Heart left ventricle (tissue), 16 donors: Measurements from ENCODE around the gene MTURN. TPM values are rescaled to one million over a fixed set of nuclear protein-coding genes. Genes with fewer than 3 reads are reported as not detected.

Experiments used
- ATAC-seq, 4 donors: fragments of 200-7000 bp; cut with Tn5 transposase; one replicate each; pipeline ENCODE4 v1.9.1; 2020 to 2022; ENCODE audit warnings: moderate library complexity in 4 of 4, mild to moderate bottlenecking in 3 of 4, moderate number of reproducible peaks in 1 of 4
- DNase-seq, 5 donors: peaks; one replicate each; pipeline ENCODE4 v3.0.0-alpha.2; 2020
- H3K27ac ChIP-seq, 12 donors: fragments of 200-600 bp; sonication (generic) in 4 of 12; one replicate each; pipeline versions ENCODE4 v1.5.0 to v1.8.0; 2016 to 2022; ENCODE audit warnings: mild to moderate bottlenecking in 2 of 12
- H3K27me3 ChIP-seq, 9 donors: fragments of 200-600 bp; sonication (generic) in 2 of 9; one replicate each; pipeline versions ENCODE4 v1.5.1 to v1.8.0; 2016 to 2022; ENCODE audit warnings: mild to moderate bottlenecking in 3 of 9
- H3K36me3 ChIP-seq, 9 donors: fragments of 200-600 bp; sonication (generic) in 2 of 9; one replicate each; pipeline versions ENCODE4 v1.5.0 to v1.8.0; 2018 to 2022; ENCODE audit warnings: mild to moderate bottlenecking in 2 of 9
- H3K4me1 ChIP-seq, 12 donors: fragments of 200-600 bp; sonication (generic) in 4 of 12; one replicate each; pipeline versions ENCODE4 v1.5.0 to v1.8.0; 2016 to 2022; ENCODE audit warnings: mild to moderate bottlenecking in 3 of 12
- H3K4me3 ChIP-seq, 12 donors: fragments of 200-600 bp; sonication (generic) in 4 of 12; one replicate each; pipeline versions ENCODE4 v1.5.0 to v1.8.0; 2017 to 2022; ENCODE audit warnings: mild to moderate bottlenecking in 9 of 12, moderate library complexity in 4 of 12
- H3K9me3 ChIP-seq, 12 donors: fragments of 200-600 bp; sonication (generic) in 4 of 12; one replicate each; pipeline versions ENCODE4 v1.5.0 to v1.8.0; 2016 to 2022; ENCODE audit warnings: mild to moderate bottlenecking in 1 of 12
- POLR2A ChIP-seq, 2 donors: fragments of 450-650 bp; IDR thresholded peaks; one replicate each; pipeline ENCODE4 v1.6.1; 2017; ENCODE audit warnings: antibody characterized with exemption in 2 of 2, mild to moderate bottlenecking in 2 of 2, moderate library complexity in 2 of 2
- WGBS, 4 donors: extraction: QIAGEN DNeasy Blood & Tissue Kit in 2 of 4; methylation state at CpG; one replicate each; pipeline versions ENCODE4 v1.1.5 to v1.1.7; 2013 to 2018; 5-methylcytosine and 5-hydroxymethylcytosine counted together
- intact Hi-C, 10 donors: fragments of 100-400 bp; cut with DNase I; formaldehyde crosslinking; loops; one replicate each; pipeline versions ENCODE4 v1.11.1 to v1.14.2; 2022
- polyA plus RNA-seq, 2 donors: library from polyadenylated mRNA; stranded (reverse); fragments of 200-250 nt; gene quantifications; one replicate each; pipeline ENCODE4 v1.2.3, GENCODE V29; 2013
- total RNA-seq, 9 donors: library from RNA; depleted of rRNA in 2 of 9; stranded (reverse); fragments of >200 nt in 2 of 9; fragmentation: NEBNext Ultra II Directional in 3 of 9; extraction: Animal tissue kit (Norgen Biotek cat#: 25700) in 3 of 9; gene quantifications; one replicate each; pipeline versions ENCODE4 v1.1.0 to v1.2.4, GENCODE V29; 2016 to 2023
- TF ChIP-seq, protein P1 (sequence below), 12 donors: fragments of 200-600 bp; sonication (generic) in 4 of 12; IDR thresholded peaks; one replicate each; pipeline versions ENCODE4 v1.5.0 to v1.8.0; 2018 to 2022; ENCODE audit warnings: antibody characterized with exemption in 12 of 12, mild to moderate bottlenecking in 5 of 12
- donor health status: ischemic (EF 13 %, LVEDD 7.1; RV severe dilation, severe dysfunction).
- donor health status: healthy with polysubstance abuse.
- donor health status: DM: no; HTN: yes; CAD: no.
- donor health status: DM: no; HTN: no; CAD: no.
- donor health status: ischemic (EF 25% LVEDD 6.9; RV normal size, moderate dysfunction).
- donor health status: ischemic (EF 25% LVEDD 5.7; RV mildly dilated, moderate dysfunction).
- donor health status: healthy.
- donor health status: DM: yes; HTN: yes; CAD: no.
- donor health status: ischemic (EF 35%, LVEDD 5.7; RV mildly dilated, moderate dysfunction).
- donor health status: nonischemic (EF 11% LVEDD 7.7; RV severe dilation, severe dysfunction).
- donor health status: DM: yes; HTN: yes; CAD: no.
- donor health status: PGD.
- donor health status: ischemic (EF 29% LVEDD 5.4; RV normal size, mild dysfunction).
- donor health status: nonischemic (EF 23%, LVEDD 6.1; RV moderate dilation, normal function).

The MTURN gene
- total and polyA plus RNA-seq, 11 donors: 7.7 to 45.2 (median 21.3) TPM

DNA sequence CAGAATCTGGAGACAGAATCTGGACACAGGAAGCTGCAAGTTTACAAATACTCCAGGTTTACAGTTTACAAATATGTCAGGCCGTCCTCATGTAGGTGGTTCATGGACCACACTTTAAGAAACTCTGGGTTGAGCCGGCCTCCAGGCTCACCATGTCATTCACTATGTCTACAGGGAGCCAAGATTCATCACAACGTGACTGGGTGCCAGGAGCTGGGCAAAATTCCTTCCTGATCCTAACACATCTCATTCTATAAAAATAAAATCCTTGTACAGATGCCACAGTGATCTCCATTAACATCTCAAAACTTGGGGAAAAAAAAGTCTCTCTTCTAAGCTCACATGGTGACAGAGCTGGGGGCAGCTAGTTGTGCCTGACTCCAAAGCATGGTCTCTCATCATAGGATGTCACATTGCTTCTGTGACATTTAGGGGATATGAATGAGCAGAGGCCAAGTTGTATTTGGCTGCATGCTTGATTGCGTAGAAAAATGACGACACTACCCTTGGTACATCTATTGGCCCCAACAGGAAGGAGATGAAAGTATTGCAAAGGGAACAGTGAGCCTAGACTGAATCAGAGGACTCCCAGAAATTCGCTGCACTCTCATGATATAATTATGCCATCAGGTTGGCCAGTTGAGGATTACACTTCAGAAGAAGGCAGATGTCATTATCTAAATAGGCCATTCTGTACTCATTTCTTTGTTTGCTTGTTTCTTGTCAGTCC is 35.9 kb downstream of the MTURN start:
- H3K27ac ChIP-seq: peak overlapping the region in 1 of 12 donors; percentile 73
- intact Hi-C loops: loop anchor here in 4 of 10 donors (5.0 to 10.0 kb wide), 3 partner anchors 74 to 307 kb away; partner anchors contain the start of gene NOD1 (in 1 of the 4)
- peaks cover 0 to 85% (median 37%) of the 10 kb centered on the region in 12 donors for H3K4me1 ChIP-seq
- no peaks in the 10 kb centered on the region for H3K27me3 ChIP-seq
- H3K4me3 ChIP-seq: no peak overlapping the region
- WGBS, 4 donors: 83 to 90% (median 88%) methylated on average over 6 of the region's 6 CpGs
- no peak for DNase-seq
- TF ChIP-seq POLR2A (IDR thresholded peaks at IDR 0.05): no peak
- TF ChIP-seq, protein P1, sequence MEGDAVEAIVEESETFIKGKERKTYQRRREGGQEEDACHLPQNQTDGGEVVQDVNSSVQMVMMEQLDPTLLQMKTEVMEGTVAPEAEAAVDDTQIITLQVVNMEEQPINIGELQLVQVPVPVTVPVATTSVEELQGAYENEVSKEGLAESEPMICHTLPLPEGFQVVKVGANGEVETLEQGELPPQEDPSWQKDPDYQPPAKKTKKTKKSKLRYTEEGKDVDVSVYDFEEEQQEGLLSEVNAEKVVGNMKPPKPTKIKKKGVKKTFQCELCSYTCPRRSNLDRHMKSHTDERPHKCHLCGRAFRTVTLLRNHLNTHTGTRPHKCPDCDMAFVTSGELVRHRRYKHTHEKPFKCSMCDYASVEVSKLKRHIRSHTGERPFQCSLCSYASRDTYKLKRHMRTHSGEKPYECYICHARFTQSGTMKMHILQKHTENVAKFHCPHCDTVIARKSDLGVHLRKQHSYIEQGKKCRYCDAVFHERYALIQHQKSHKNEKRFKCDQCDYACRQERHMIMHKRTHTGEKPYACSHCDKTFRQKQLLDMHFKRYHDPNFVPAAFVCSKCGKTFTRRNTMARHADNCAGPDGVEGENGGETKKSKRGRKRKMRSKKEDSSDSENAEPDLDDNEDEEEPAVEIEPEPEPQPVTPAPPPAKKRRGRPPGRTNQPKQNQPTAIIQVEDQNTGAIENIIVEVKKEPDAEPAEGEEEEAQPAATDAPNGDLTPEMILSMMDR (IDR thresholded peaks at IDR 0.05): no peak
- no peaks in the 10 kb centered on the region for H3K36me3 ChIP-seq
- no peak for ATAC-seq
- H3K9me3 ChIP-seq: no peaks in the 10 kb centered on the region

DNA sequence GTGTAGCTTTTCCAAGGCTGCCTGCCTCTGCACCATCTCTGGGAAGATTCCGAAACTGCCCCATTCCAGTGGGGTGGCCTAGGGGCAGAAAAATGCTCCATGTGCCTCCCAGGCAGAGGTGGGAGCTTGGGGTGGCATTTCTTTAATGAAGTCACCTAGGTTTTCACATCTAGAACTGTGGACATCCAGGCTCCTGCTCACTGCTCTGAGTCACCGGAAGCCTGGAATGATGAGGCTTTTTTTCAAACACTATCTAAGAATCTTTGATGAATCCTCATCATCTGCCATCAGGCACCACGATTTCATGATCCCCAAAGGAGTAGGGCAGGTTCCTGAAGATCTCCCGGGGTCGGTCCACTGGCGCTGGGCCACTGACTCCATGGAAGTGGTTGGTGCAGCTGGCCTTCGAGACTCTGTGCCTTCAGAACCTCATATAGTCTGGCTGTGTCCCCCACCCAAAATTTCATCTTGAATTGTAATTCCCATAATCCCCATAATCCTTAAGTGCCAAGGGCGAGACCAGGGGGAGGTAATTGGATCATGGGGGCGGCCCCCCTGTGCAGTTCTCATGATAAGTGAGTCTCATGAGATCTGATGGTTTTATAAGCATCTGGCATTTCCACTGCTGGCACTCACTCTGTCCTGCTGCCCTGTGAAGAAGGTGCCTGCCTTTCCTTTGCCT is 37.1 kb downstream of the MTURN start:
- no peak for TF ChIP-seq POLR2A (IDR thresholded peaks at IDR 0.05)
- Histone ChIP-seq H3K4me3 (no peak overlapping the region), H3K4me1 (peaks cover 0 to 90% (median 38%) of the 10 kb centered on the region in 12 donors), H3K36me3 (no peaks in the 10 kb centered on the region), H3K27me3 (no peaks in the 10 kb centered on the region), H3K27ac (peak overlapping the region in 6 of 12 donors; percentile 13 to 82 (median 74)), H3K9me3 (no peaks in the 10 kb centered on the region)
- ATAC-seq (no peak), DNase-seq (no peak)
- intact Hi-C loops: loop anchor here in 4 of 10 donors (5.0 to 10.0 kb wide), 3 partner anchors 73 to 305 kb away; partner anchors contain the start of gene NOD1 (in 1 of the 4)
- 77 to 95% (median 89%) methylated on average over 8 to 9 of the region's 9 CpGs for WGBS, 4 donors

DNA sequence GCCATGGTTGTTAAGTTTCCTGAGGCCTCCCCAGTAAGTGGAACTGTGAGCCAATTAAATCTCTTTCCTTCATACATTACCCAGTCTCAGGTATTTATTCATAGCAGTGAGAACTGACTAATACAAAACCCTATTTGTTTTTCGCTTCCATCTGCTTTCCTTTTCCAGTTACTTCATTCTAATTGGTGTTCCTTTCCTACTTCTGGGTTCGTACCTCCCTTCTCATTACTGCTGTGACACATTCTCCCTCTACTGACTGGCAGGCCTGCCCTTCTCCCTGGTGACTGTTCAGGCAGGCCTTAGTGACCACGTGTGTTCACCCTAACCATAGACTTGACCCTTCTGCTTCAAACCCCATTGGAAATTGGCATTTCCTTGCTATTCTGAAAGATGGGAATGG is 37.7 kb downstream of the MTURN start:
- H3K27ac ChIP-seq: peak overlapping the region; percentile 13 to 89 (median 74)
- intact Hi-C loops: loop anchor here in 4 of 10 donors (5.0 to 10.0 kb wide), 3 partner anchors 72 to 305 kb away; partner anchors contain the start of gene NOD1 (in 1 of the 4)
- WGBS, 4 donors: 74 to 85% (median 84%) methylated on average over 3 of the region's 3 CpGs
- TF ChIP-seq, protein P1 (IDR thresholded peaks at IDR 0.05): no peak
- TF ChIP-seq POLR2A (IDR thresholded peaks at IDR 0.05): no peak
- H3K9me3 ChIP-seq: no peaks in the 10 kb centered on the region
- DNase-seq (no peak), ATAC-seq (peak in 1 of 4 donors; percentile 2)
- H3K4me1 ChIP-seq: peaks cover 0 to 95% (median 39%) of the 10 kb centered on the region in 12 donors
- no peaks in the 10 kb centered on the region for H3K27me3 ChIP-seq
- no peaks in the 10 kb centered on the region for H3K36me3 ChIP-seq
- H3K4me3 ChIP-seq: no peak overlapping the region

DNA sequence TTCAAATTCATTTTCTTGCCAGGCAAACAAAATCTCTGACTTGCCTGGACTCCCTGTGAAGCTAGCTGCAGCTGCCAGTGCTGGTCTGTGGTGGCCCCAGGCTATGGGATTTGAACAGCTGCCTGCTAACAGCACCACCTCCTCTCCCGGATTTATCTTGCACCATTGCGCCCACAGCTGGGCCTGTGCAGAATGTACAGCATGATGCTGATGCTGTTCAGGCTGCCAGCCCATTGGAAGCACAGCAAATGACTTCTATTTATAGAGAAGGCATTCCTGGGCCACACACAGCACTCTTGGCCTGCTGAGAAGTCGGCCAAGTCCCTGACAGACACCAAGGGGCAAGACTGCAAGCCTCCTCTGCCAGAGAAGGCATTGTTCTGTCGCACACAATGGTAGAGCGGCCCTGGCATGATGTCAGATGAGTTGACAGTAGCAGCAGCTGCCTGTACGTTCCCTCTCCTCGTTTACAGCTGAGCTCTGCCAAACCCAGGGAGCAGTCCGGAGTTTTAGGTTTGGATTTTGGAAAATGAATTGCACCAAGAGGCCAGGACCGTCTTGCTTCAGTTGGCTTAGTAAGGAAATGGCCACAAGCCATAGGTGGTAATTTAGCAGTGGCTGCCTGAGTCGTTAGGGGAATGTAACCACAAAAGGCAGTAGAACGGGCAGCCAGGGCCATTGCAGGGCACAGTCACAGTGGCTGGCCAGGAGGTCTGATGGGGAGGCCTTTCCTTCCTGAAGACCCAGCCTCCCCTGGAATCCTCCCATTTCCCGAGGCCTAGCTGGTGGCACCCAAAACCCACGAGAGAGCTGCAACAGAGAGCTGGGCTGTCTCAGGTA is 38.5 kb downstream of the MTURN start:
- H3K4me3 ChIP-seq: no peak overlapping the region
- DNase-seq (peak; percentile 75 to 91 (median 78)), ATAC-seq (peak; percentile 89 to 91 (median 90))
- intact Hi-C loops: loop anchor here in 4 of 10 donors (5.0 to 10.0 kb wide), 3 partner anchors 72 to 304 kb away; partner anchors contain the start of gene NOD1 (in 1 of the 4)
- H3K9me3 ChIP-seq: no peaks in the 10 kb centered on the region
- H3K27me3 ChIP-seq: no peaks in the 10 kb centered on the region
- peak overlapping the region; percentile 69 to 89 (median 76) for H3K27ac ChIP-seq
- peaks cover 0 to 97% (median 39%) of the 10 kb centered on the region in 12 donors for H3K4me1 ChIP-seq
- no peaks in the 10 kb centered on the region for H3K36me3 ChIP-seq
- TF ChIP-seq, protein P1 (IDR thresholded peaks at IDR 0.05): peak in 7 of 12 donors; percentile 13 to 52 (median 22)
- TF ChIP-seq POLR2A (IDR thresholded peaks at IDR 0.05): no peak
- 23 to 52% (median 43%) methylated on average over 10 to 13 of the region's 13 CpGs for WGBS, 4 donors
